GM18526 (cell line): ENCODE results near the gene PICK1.

Experiments used
- POLR2A ChIP-seq: IDR thresholded peaks from 3 replicates; pipeline ENCODE4 v1.6.1; 2011; ENCODE audit not compliant: insufficient read length; ENCODE audit errors: extremely low read depth

The PICK1 gene

GRCh38 chr22:38056969-38057891 lies at the start of gene PICK1:
PICK1 (plus strand) TSS chr22:38057404; CDS start chr22:38057810, 406 bp downstream.
- TF ChIP-seq POLR2A, result peak; percentile 59

- no peak for TF ChIP-seq POLR2A
These were observed 48.0 kb upstream of the PICK1 start for GRCh38 chr22:38009000-38009806.

GRCh38 chr22:38012604-38013072 lies 44.6 kb upstream of the PICK1 start:
- TF ChIP-seq POLR2A, result no peak

GRCh38 chr22:38014083-38014482 lies 43.1 kb upstream of the PICK1 start:
- TF ChIP-seq POLR2A, result no peak

GRCh38 chr22:38016182-38017151 lies 40.7 kb upstream of the PICK1 start:
- TF ChIP-seq POLR2A, result no peak

GRCh38 chr22:38017272-38017920 lies 39.8 kb upstream of the PICK1 start:
- TF ChIP-seq POLR2A, result no peak

GRCh38 chr22:38017939-38018885 lies 39.0 kb upstream of the PICK1 start:
- no peak for TF ChIP-seq POLR2A

- TF ChIP-seq POLR2A, result no peak
These were observed 38.0 kb upstream of the PICK1 start for GRCh38 chr22:38018938-38019827.

GRCh38 chr22:38021206-38021605 lies 36.0 kb upstream of the PICK1 start:
- TF ChIP-seq POLR2A, result no peak

- no peak for TF ChIP-seq POLR2A
These were observed 34.2 kb upstream of the PICK1 start for GRCh38 chr22:38023045-38023444.

GRCh38 chr22:38025514-38025913 lies 31.7 kb upstream of the PICK1 start:
- no peak for TF ChIP-seq POLR2A
